Liver (tissue), 9 donors: ENCODE data around the gene IL17REL. TPM values are rescaled to one million over a fixed set of nuclear protein-coding genes. Genes with fewer than 3 reads are reported as not detected.

Experiments
- DNase-seq: peaks from one replicate; pipeline ENCODE4 v3.0.0-alpha.2; 2017; ENCODE audit warnings: low spot score
- H3K27ac ChIP-seq, 2 donors: one replicate each; pipeline ENCODE4 v1.7.0; 2013; ENCODE audit warnings: inconsistent platforms in 2 of 2, low read length in 2 of 2, control low read depth in 1 of 2, low read depth in 1 of 2, mild to moderate bottlenecking in 1 of 2
- H3K27me3 ChIP-seq, 4 donors: one replicate each; pipeline versions ENCODE4 v1.6.1 to v1.7.0; 2013; ENCODE audit warnings: low read length in 3 of 4, inconsistent platforms in 1 of 4, mild to moderate bottlenecking in 1 of 4, moderate library complexity in 1 of 4; ENCODE audit not compliant: control insufficient read depth in 4 of 4, insufficient read depth in 4 of 4
- H3K36me3 ChIP-seq, 4 donors: one replicate each; pipeline versions ENCODE4 v1.6.1 to v1.7.0; 2013; ENCODE audit warnings: low read length in 3 of 4, mild to moderate bottlenecking in 3 of 4, low read depth in 1 of 4, moderate library complexity in 1 of 4; ENCODE audit not compliant: control insufficient read depth in 4 of 4, insufficient read depth in 3 of 4
- H3K4me1 ChIP-seq, 4 donors: one replicate each; pipeline versions ENCODE4 v1.6.1 to v1.7.0; 2013; ENCODE audit warnings: low read length in 3 of 4, mild to moderate bottlenecking in 3 of 4, moderate library complexity in 1 of 4; ENCODE audit not compliant: control insufficient read depth in 4 of 4, insufficient read depth in 4 of 4
- H3K4me3 ChIP-seq, 3 donors: one replicate each; pipeline versions ENCODE4 v1.6.1 to v1.7.0; 2013; ENCODE audit warnings: low read length in 3 of 3, control low read depth in 1 of 3, low read depth in 1 of 3, mild to moderate bottlenecking in 1 of 3
- H3K9ac ChIP-seq, 2 donors: one replicate each; pipeline ENCODE4 v1.7.0; 2013; ENCODE audit warnings: low read length in 2 of 2, mild to moderate bottlenecking in 2 of 2, moderate library complexity in 2 of 2, control low read depth in 1 of 2, low read depth in 1 of 2
- H3K9me3 ChIP-seq, 4 donors: one replicate each; pipeline versions ENCODE4 v1.6.1 to v1.7.0; 2013; ENCODE audit warnings: low read length in 3 of 4; ENCODE audit not compliant: control insufficient read depth in 4 of 4
- EGR1 ChIP-seq, 2 donors: IDR thresholded peaks; 2 replicates each; pipeline ENCODE4 v1.6.1; 2016 to 2018; ENCODE audit warnings: antibody characterized with exemption in 2 of 2, low read depth in 2 of 2
- FOXA1 ChIP-seq: IDR thresholded peaks from 2 replicates; pipeline ENCODE4 v1.6.1; 2016; ENCODE audit warnings: antibody characterized with exemption
- GABPA ChIP-seq, 2 donors: IDR thresholded peaks in 1 of 2; conservative IDR thresholded peaks in 1 of 2; 2 replicates each; pipeline ENCODE4 v1.6.1; 2016; ENCODE audit warnings: antibody characterized with exemption in 2 of 2, mild to moderate bottlenecking in 1 of 2, moderate library complexity in 1 of 2
- HNF4A ChIP-seq, 2 donors: conservative IDR thresholded peaks; 2 replicates each; pipeline ENCODE4 v1.6.1; 2016; ENCODE audit warnings: antibody characterized with exemption in 2 of 2, mild to moderate bottlenecking in 2 of 2
- HNF4G ChIP-seq: IDR thresholded peaks from 2 replicates; pipeline ENCODE4 v1.6.1; 2016; ENCODE audit warnings: antibody characterized with exemption
- NR2F2 ChIP-seq: IDR thresholded peaks from 2 replicates; pipeline ENCODE4 v1.6.1; 2016; ENCODE audit warnings: antibody characterized with exemption
- RXRA ChIP-seq, 2 donors: IDR thresholded peaks; 2 replicates each; pipeline ENCODE4 v1.6.1; 2017 to 2018; ENCODE audit warnings: antibody characterized with exemption in 2 of 2, mild to moderate bottlenecking in 1 of 2
- SP1 ChIP-seq: IDR thresholded peaks from 2 replicates; pipeline ENCODE4 v1.6.1; 2018; ENCODE audit warnings: antibody characterized with exemption, mild to moderate bottlenecking
- YY1 ChIP-seq: IDR thresholded peaks from 2 replicates; pipeline ENCODE4 v1.6.1; 2016; ENCODE audit warnings: antibody characterized with exemption, mild to moderate bottlenecking
- WGBS: extraction: QIAGEN DNeasy Blood & Tissue Kit; methylation state at CpG from one replicate; pipeline ENCODE4 v1.1.7; 2013; 5-methylcytosine and 5-hydroxymethylcytosine counted together
- polyA plus RNA-seq, 2 donors: library from polyadenylated mRNA; stranded (reverse) in 1 of 2; unstranded in 1 of 2; fragments of 200-250 nt in 1 of 2; fragments of >200 nt in 1 of 2; fragmentation: Nextera tagmentation in 1 of 2; extraction: Ambion mirVana in 1 of 2; gene quantifications; one replicate each; pipeline versions ENCODE4 v1.2.1 to v1.2.3, GENCODE V29; 2013 to 2015
- total RNA-seq, 2 donors: library from RNA; depleted of rRNA; stranded (reverse); fragments of >200 nt; gene quantifications; one replicate each; pipeline ENCODE4 v1.2.3, GENCODE V29; 2014
- TF ChIP-seq, protein P1 (sequence below): IDR thresholded peaks from 2 replicates; pipeline ENCODE4 v1.6.1; 2016; ENCODE audit warnings: antibody characterized with exemption, mild to moderate bottlenecking
- TF ChIP-seq, protein P2 (sequence below): fragments of 150-350 bp; IDR thresholded peaks from 2 replicates; pipeline ENCODE4 v1.5.1; 2017; ENCODE audit warnings: improper control_type of control experiment, low read depth, low read length; ENCODE audit not compliant: missing input control
- donor health status: healthy.
- donor health status: healthy.
- donor health status: healthy.
- donor health status: healthy.
- donor health status: healthy.

IL17REL gene
- total and polyA plus RNA-seq, 4 donors: under 0.01 TPM; not detected in 3

DNA sequence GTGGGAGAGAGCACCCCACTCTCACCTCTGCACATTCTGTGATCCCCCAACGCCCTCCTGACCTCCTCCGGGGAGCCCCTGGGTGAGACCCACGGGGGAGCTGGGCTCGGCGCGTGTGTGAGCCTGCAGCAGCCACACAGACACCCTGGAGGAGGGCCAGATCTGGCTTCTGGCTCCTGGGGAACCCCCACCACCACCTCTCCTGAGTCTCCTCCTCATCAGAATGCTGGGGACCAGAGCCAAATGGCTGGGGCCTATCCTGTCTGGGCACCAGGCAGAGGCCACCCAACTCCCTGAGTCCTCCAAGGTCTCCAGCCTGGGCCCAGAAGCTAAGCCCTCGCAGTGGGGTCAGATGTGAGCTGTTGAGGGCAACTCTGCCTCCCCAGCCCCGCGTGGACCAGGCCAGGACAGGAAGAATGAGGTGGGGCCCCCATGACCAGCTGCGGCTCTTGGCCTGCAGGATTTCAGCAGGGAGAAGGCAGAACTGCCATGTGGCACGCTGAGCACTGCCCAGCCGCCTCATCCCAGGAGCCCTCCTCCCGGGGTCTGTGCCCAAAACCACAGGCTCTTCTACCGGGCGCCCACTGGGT lies 57.5 kb downstream of the IL17REL start (continued):
- TF ChIP-seq, protein P1, sequence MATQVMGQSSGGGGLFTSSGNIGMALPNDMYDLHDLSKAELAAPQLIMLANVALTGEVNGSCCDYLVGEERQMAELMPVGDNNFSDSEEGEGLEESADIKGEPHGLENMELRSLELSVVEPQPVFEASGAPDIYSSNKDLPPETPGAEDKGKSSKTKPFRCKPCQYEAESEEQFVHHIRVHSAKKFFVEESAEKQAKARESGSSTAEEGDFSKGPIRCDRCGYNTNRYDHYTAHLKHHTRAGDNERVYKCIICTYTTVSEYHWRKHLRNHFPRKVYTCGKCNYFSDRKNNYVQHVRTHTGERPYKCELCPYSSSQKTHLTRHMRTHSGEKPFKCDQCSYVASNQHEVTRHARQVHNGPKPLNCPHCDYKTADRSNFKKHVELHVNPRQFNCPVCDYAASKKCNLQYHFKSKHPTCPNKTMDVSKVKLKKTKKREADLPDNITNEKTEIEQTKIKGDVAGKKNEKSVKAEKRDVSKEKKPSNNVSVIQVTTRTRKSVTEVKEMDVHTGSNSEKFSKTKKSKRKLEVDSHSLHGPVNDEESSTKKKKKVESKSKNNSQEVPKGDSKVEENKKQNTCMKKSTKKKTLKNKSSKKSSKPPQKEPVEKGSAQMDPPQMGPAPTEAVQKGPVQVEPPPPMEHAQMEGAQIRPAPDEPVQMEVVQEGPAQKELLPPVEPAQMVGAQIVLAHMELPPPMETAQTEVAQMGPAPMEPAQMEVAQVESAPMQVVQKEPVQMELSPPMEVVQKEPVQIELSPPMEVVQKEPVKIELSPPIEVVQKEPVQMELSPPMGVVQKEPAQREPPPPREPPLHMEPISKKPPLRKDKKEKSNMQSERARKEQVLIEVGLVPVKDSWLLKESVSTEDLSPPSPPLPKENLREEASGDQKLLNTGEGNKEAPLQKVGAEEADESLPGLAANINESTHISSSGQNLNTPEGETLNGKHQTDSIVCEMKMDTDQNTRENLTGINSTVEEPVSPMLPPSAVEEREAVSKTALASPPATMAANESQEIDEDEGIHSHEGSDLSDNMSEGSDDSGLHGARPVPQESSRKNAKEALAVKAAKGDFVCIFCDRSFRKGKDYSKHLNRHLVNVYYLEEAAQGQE: no peak
- no peak for TF ChIP-seq EGR1 (IDR thresholded peaks at IDR 0.05; ENCODE audit: low read depth in 2 of 2)
- no peak for TF ChIP-seq HNF4A (conservative IDR thresholded peaks at IDR 0.05)
- no peak for TF ChIP-seq FOXA1

DNA sequence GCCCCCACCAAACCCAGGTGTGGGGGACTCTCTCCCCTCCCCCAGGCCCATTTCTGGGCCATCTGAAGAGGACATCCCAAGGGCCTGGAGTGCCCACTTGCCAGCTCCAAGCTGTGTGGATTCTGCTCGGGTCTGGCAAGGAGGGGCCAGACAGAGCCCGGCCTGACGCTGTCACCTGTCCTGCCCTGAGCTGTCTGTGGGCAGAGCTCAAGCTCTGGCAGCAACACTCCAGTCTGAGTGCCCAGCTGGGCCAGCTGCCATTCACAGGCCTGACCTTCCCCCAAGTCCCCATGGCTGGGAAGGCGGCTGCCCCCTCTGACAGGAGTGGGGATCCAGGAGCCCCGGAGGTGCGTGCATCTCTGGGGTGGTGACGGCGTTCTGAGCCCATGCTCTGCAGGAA lies 58.2 kb downstream of the IL17REL start:
- WGBS: 49% methylated on average over 8 of the region's 8 CpGs
- H3K4me3 ChIP-seq: no peak overlapping the region
- peak; percentile 40 for TF ChIP-seq YY1
- no peak for TF ChIP-seq FOXA1
- TF ChIP-seq NR2F2: no peak
- TF ChIP-seq RXRA (IDR thresholded peaks at IDR 0.05): peak in 1 of 2 donors; percentile 59
- TF ChIP-seq, protein P2, sequence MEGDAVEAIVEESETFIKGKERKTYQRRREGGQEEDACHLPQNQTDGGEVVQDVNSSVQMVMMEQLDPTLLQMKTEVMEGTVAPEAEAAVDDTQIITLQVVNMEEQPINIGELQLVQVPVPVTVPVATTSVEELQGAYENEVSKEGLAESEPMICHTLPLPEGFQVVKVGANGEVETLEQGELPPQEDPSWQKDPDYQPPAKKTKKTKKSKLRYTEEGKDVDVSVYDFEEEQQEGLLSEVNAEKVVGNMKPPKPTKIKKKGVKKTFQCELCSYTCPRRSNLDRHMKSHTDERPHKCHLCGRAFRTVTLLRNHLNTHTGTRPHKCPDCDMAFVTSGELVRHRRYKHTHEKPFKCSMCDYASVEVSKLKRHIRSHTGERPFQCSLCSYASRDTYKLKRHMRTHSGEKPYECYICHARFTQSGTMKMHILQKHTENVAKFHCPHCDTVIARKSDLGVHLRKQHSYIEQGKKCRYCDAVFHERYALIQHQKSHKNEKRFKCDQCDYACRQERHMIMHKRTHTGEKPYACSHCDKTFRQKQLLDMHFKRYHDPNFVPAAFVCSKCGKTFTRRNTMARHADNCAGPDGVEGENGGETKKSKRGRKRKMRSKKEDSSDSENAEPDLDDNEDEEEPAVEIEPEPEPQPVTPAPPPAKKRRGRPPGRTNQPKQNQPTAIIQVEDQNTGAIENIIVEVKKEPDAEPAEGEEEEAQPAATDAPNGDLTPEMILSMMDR: no peak
- no peak for TF ChIP-seq HNF4G
- TF ChIP-seq HNF4A (conservative IDR thresholded peaks at IDR 0.05): peak; percentile 16 to 41
- TF ChIP-seq SP1: peak; percentile 30
- no peak for DNase-seq
- no peak overlapping the region for H3K9ac ChIP-seq
- no peaks in the 10 kb centered on the region for H3K9me3 ChIP-seq
- peaks cover 32 to 53% (median 50%) of the 10 kb centered on the region in 4 donors for H3K4me1 ChIP-seq
- H3K36me3 ChIP-seq: no peaks in the 10 kb centered on the region
- no peaks in the 10 kb centered on the region for H3K27me3 ChIP-seq
- peak overlapping the region; percentile 49 to 67 for H3K27ac ChIP-seq

DNA sequence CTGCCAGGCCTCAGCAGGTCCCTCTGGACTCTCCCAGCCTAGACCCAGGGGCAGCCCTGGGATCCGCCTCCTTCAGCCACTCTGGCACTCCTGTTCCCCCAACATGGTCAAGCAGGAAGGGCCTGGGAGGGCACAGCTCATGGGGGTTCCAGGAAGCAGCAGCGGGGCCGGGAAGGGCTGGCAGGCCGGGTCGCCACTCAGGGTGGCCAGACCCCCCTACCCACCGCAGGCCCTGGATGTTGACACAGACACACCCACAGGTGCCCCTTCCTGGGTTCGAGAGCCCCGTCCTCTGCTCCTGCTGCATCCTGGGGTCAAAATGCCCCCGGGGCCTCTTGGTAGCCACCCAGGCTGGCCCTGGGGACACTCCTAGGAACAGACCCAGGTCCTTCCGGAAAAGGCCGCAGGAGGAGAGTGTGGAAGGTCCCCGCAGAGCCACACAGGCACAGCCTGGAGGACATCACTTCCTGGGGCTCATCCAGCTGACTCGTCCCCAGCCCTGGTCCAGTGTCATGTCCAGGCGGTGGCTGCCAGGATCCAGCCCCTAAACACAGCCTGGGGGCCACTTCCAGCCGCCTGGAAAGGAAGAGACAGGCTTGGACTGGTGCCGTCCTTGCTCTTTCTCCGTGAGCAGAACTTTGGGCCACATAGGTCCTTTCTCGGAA lies 58.8 kb downstream of the IL17REL start:
- no peak overlapping the region for H3K4me3 ChIP-seq
- no peaks in the 10 kb centered on the region for H3K9me3 ChIP-seq
- no peaks in the 10 kb centered on the region for H3K36me3 ChIP-seq
- H3K27ac ChIP-seq: peak overlapping the region; percentile 49 to 67
- H3K9ac ChIP-seq: no peak overlapping the region
- no peak for DNase-seq
- TF ChIP-seq EGR1 (IDR thresholded peaks at IDR 0.05; ENCODE audit: low read depth in 2 of 2) (no peak), GABPA (IDR thresholded peaks at IDR 0.05 in 1 of 2, conservative IDR thresholded peaks at IDR 0.05 in 1 of 2) (peak in 1 of 2 donors; percentile 46), RXRA (IDR thresholded peaks at IDR 0.05) (no peak), NR2F2 (peak; percentile 37)
- no peaks in the 10 kb centered on the region for H3K27me3 ChIP-seq
- H3K4me1 ChIP-seq: peaks cover 29 to 56% (median 48%) of the 10 kb centered on the region in 4 donors
- WGBS: 56% methylated on average over 18 of the region's 18 CpGs
